GM13976 (cell line): Measurements from ENCODE around the gene PLIN5.

Experiments
- DNase-seq: peaks from one replicate; pipeline ENCODE4 v3.0.0; 2012; ENCODE audit warnings: low spot score
- CTCF ChIP-seq: IDR thresholded peaks from 2 replicates; pipeline ENCODE4 v1.5.1; 2012; ENCODE audit warnings: borderline replicate concordance, mild to moderate bottlenecking; ENCODE audit not compliant: insufficient read depth; ENCODE audit errors: extremely low read depth, missing control alignments, control extremely low read depth
- in situ Hi-C: fragments of 300-500 bp; cut with MboI; formaldehyde crosslinking; loops from one replicate; pipeline ENCODE4 v1.12.0; 2022; ENCODE audit warnings: low sequenced_read_pairs, mixed read lengths, inconsistent platforms; ENCODE audit not compliant: unreplicated experiment

The PLIN5 gene

GRCh38 chr19:4516939-4517300 is 18.1 kb downstream of the PLIN5 start:
- no peak for TF ChIP-seq CTCF
- no peak for DNase-seq
- in situ Hi-C loops = no loop called here

GRCh38 chr19:4516199-4516938 is 18.7 kb downstream of the PLIN5 start:
- in situ Hi-C loops = no loop called here
- DNase-seq = no peak
- TF ChIP-seq CTCF = no peak

- in situ Hi-C loops = no loop called here
- no peak for DNase-seq
- no peak for TF ChIP-seq CTCF
Measured at GRCh38 chr19:4515732-4516131, 19.3 kb downstream of the PLIN5 start.

GRCh38 chr19:4513248-4513647 is 21.8 kb downstream of the PLIN5 start:
- DNase-seq = no peak
- TF ChIP-seq CTCF = no peak
- in situ Hi-C loops = no loop called here

GRCh38 chr19:4512070-4512469 is 23.0 kb downstream of the PLIN5 start:
- no peak for DNase-seq
- no peak for TF ChIP-seq CTCF
- in situ Hi-C loops = no loop called here

GRCh38 chr19:4511300-4512054 is 23.5 kb downstream of the PLIN5 start:
- in situ Hi-C loops = no loop called here
- DNase-seq = no peak
- TF ChIP-seq CTCF = no peak
